PC-9 (cell line): ENCODE measurements around the gene PTGES3L.

Source experiments
- EZH2 ChIP-seq: fragments of 200-600 bp; sonication (generic); IDR thresholded peaks from 2 replicates; pipeline ENCODE4 v1.8.0; 2017; ENCODE audit warnings: antibody characterized with exemption, low read depth
- TF ChIP-seq, protein P1 (sequence below): fragments of 200-600 bp; sonication (generic); conservative IDR thresholded peaks from 2 replicates; pipeline ENCODE4 v1.6.1; 2017; ENCODE audit warnings: mixed run types, antibody characterized with exemption, mild to moderate bottlenecking, moderate library complexity

DNA sequence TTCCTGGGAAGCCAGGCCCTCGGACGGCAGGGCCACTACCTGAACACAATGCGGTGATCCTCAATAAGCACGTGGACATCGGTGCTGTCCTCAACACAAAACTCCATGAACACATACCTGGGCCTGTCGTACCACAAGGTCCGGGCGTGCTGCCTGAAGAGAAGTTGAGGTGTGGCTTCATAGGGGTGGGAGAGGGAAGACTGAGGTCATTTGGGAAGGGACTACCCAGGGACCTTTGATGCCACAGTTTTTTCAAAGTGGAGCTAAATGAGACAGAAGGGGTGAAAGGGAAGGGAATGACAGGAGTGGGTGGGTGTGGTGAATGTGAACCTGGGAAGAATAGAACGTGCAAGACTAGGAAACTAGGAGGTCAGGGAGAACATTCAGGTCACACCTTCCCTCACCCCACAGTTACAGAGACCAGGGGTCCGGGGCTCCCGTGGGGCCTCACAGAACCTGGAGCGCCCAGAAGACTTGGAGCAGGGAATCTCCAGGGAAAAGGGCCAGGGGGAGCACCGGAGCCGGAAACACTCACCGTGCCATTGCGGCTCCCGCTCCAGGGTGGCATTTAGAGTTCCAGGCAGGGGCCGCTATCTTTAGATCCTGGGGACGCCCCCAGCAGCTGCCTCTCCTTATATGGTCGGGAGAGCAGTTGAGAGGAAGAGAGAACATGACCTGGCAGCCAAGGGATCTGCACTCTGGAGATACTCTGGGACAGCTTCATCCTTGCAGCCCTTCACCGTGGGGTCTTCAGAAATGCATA lies at the start of gene PTGES3L:
- TF ChIP-seq, protein P1, sequence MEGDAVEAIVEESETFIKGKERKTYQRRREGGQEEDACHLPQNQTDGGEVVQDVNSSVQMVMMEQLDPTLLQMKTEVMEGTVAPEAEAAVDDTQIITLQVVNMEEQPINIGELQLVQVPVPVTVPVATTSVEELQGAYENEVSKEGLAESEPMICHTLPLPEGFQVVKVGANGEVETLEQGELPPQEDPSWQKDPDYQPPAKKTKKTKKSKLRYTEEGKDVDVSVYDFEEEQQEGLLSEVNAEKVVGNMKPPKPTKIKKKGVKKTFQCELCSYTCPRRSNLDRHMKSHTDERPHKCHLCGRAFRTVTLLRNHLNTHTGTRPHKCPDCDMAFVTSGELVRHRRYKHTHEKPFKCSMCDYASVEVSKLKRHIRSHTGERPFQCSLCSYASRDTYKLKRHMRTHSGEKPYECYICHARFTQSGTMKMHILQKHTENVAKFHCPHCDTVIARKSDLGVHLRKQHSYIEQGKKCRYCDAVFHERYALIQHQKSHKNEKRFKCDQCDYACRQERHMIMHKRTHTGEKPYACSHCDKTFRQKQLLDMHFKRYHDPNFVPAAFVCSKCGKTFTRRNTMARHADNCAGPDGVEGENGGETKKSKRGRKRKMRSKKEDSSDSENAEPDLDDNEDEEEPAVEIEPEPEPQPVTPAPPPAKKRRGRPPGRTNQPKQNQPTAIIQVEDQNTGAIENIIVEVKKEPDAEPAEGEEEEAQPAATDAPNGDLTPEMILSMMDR, result no peak
- no peak for TF ChIP-seq EZH2
